K562 (cell line): Measurements from ENCODE around the gene RYR1. TPM values are rescaled to one million over a fixed set of nuclear protein-coding genes. Genes with fewer than 3 reads are reported as not detected.
A peak's percentile ranks its signal among the peaks of the same experiment; 100 is the strongest.

ENCODE experiments used
- ATAC-seq: fragments of 200-7000 bp; cut with Tn5 transposase; 3 replicates; pipeline ENCODE4 v1.9.1; 2020; ENCODE audit warnings: moderate library complexity
- BruUV-seq: library from RNA; stranded (reverse); fragments of 400-500 nt; replicated peaks from 2 replicates; lab custom pipeline; 2021; lab: Mats Ljungman, UMichigan
- CTCF ChIA-PET: fragments of 300-600 bp; formaldehyde crosslinking; extraction: SDS; loops from one replicate; lab custom pipeline; 2021; ENCODE audit warnings: low intra/inter-chr PET ratio; lab: Yijun Ruan, JAX
- POLR2A ChIA-PET: fragments of 300-600, 350-650 bp; sonication (Branson Sonifier 250); formaldehyde crosslinking; extraction: SDS; loops from one replicate; lab custom pipeline; 2021; ENCODE audit warnings: antibody characterized with exemption, inconsistent platforms; lab: Yijun Ruan, JAX
- DNase-seq, 4 experiments: peaks; one replicate each; pipeline versions ENCODE4 v3.0.0 to v3.0.0-alpha.2; 2011 to 2018; ENCODE audit warnings: low spot score in 3 of 4, mixed read lengths in 3 of 4; ENCODE audit errors: extremely low read depth in 1 of 4
- FAIRE-seq: peaks from 2 replicates; lab custom pipeline; 2011; peaks lifted over from hg19 to GRCh38; lab: Jason Lieb, UNC
- H2AFZ ChIP-seq: 2 replicates; pipeline ENCODE4 v1.6.0; 2011; ENCODE audit warnings: low read depth, low read length, control low read depth, inconsistent platforms
- H3K27ac ChIP-seq: fragments of 200-600 bp; 3 replicates; pipeline ENCODE4 v1.8.0; 2011; ENCODE audit warnings: low read depth, mild to moderate bottlenecking, control low read depth, inconsistent platforms, low read length, moderate library complexity, mixed read lengths; ENCODE audit errors: extremely low read depth
- H3K27me3 ChIP-seq, 2 experiments: fragments of 300-600 bp in 1 of 2; 2 replicates in 1 of 2; 3 replicates in 1 of 2; pipeline versions ENCODE4 v1.6.0 to v1.8.0; 2011; ENCODE audit warnings: inconsistent platforms in 2 of 2, low read length in 2 of 2, mild to moderate bottlenecking in 1 of 2, mixed read lengths in 1 of 2, moderate library complexity in 1 of 2; ENCODE audit not compliant: control insufficient read depth in 2 of 2, insufficient read depth in 2 of 2
- H3K36me3 ChIP-seq: fragments of 300-600 bp; 3 replicates; pipeline ENCODE4 v1.8.0; 2011; ENCODE audit warnings: mild to moderate bottlenecking, low read length, inconsistent platforms; ENCODE audit not compliant: control insufficient read depth, insufficient read depth
- H3K4me1 ChIP-seq, 2 experiments: fragments of 200-600 bp in 1 of 2; replicated peaks in 1 of 2; 2 replicates in 1 of 2; 3 replicates in 1 of 2; pipeline versions ENCODE4 v1.5.1 to v1.8.0; 2011; ENCODE audit warnings: inconsistent platforms in 2 of 2, low read length in 2 of 2, mild to moderate bottlenecking in 1 of 2, mixed read lengths in 1 of 2, moderate library complexity in 1 of 2; ENCODE audit not compliant: control insufficient read depth in 2 of 2, insufficient read depth in 2 of 2
- H3K4me2 ChIP-seq: 2 replicates; pipeline ENCODE4 v1.6.1; 2011; ENCODE audit warnings: low read length, control low read depth, inconsistent platforms, mixed read lengths; ENCODE audit not compliant: insufficient read depth
- H3K4me3 ChIP-seq: fragments of 200-600 bp; sonication (generic), shearing (Covaris generic); 2 replicates; pipeline ENCODE4 v1.5.1; 2016; ENCODE audit warnings: control low read depth, inconsistent platforms
- H3K79me2 ChIP-seq: fragments of 200-600 bp; 3 replicates; pipeline ENCODE4 v1.8.0; 2011; ENCODE audit warnings: low read length, inconsistent platforms; ENCODE audit not compliant: control insufficient read depth, insufficient read depth
- H3K9ac ChIP-seq, 2 experiments: 2 replicates each; pipeline versions ENCODE4 v1.6.0 to v1.6.1; 2011; ENCODE audit warnings: low read depth in 2 of 2, low read length in 2 of 2, control low read depth in 1 of 2, inconsistent platforms in 1 of 2, mild to moderate bottlenecking in 1 of 2, mixed read lengths in 1 of 2; ENCODE audit not compliant: insufficient read depth in 1 of 2
- H3K9me1 ChIP-seq: one replicate; pipeline ENCODE4 v1.6.0; 2011; ENCODE audit warnings: inconsistent platforms, mild to moderate bottlenecking, low read length, moderate library complexity; ENCODE audit not compliant: control insufficient read depth, insufficient read depth
- H3K9me3 ChIP-seq: replicated peaks from 2 replicates; pipeline ENCODE4 v1.5.1; 2011; ENCODE audit warnings: low read depth, low read length, inconsistent platforms; ENCODE audit not compliant: control insufficient read depth, insufficient read depth
- H4K20me1 ChIP-seq: replicated peaks from 2 replicates; pipeline ENCODE4 v1.6.1; 2011; ENCODE audit warnings: low read length, inconsistent platforms, mixed read lengths; ENCODE audit not compliant: control insufficient read depth, insufficient read depth
- ATF7 ChIP-seq: fragments of 450-650 bp; IDR thresholded peaks from 2 replicates; pipeline ENCODE4 v1.7.1; 2014; ENCODE audit warnings: mild to moderate bottlenecking, moderate library complexity
- CBFA2T2 ChIP-seq: fragments of 450-650 bp; conservative IDR thresholded peaks from 2 replicates; pipeline ENCODE4 v1.6.1; 2017; ENCODE audit warnings: mild to moderate bottlenecking
- EGR1 ChIP-seq: fragments of 450-650 bp; conservative IDR thresholded peaks from 2 replicates; pipeline ENCODE4 v1.6.1; 2017; ENCODE audit warnings: mild to moderate bottlenecking
- HOXB6 ChIP-seq: fragments of 250-450 bp; sonication (Bioruptor Pico); IDR thresholded peaks from 2 replicates; pipeline ENCODE4 v1.5.1; 2022; ENCODE audit warnings: mild to moderate bottlenecking, borderline replicate concordance
- PHB ChIP-seq: fragments of 250-450 bp; sonication (Bioruptor Pico); IDR thresholded peaks from 2 replicates; pipeline ENCODE4 v1.5.0; 2021
- RUNX1 ChIP-seq: sonication (generic); IDR thresholded peaks from 2 replicates; pipeline ENCODE4 v1.6.1; 2016; ENCODE audit warnings: antibody characterized with exemption, low read depth
- ZNF121 ChIP-seq: sonication (generic); formaldehyde crosslinking; conservative IDR thresholded peaks from 2 replicates; pipeline ENCODE4 v1.8.0; 2022; ENCODE audit warnings: missing genetic modification reagents
- ZNF316 ChIP-seq: fragments of 450-650 bp; IDR thresholded peaks from 2 replicates; pipeline ENCODE4 v1.6.1; 2016
- WGBS: fragments of 100-300 bp; shearing (Covaris generic); methylation state at CpG from one replicate; pipeline ENCODE4 v1.1.6; 2016; ENCODE audit warnings: low coverage, mixed read lengths; ENCODE audit not compliant: insufficient coverage; ENCODE audit errors: missing lambda C conversion rate; 5-methylcytosine and 5-hydroxymethylcytosine counted together
- in situ Hi-C: fragments of 300-500 bp; cut with MboI; formaldehyde crosslinking; loops from 4 replicates; pipeline ENCODE4 v1.15.0; 2018; ENCODE audit warnings: inconsistent platforms, mixed read lengths
- intact Hi-C: fragments of 100-400 bp; cut with micrococcal nuclease; formaldehyde crosslinking; loops from 2 replicates; pipeline ENCODE4 v1.14.2; 2022
- polyA plus RNA-seq, 8 experiments: library from polyadenylated mRNA; depleted of rRNA in 4 of 8; stranded (reverse) in 5 of 8; unstranded in 3 of 8; fragments of >200 nt; fragmentation: Nextera tagmentation in 2 of 8; fragmentation: Illumina TruSeq in 1 of 8; extraction: Ambion mirVana in 2 of 8; extraction: Trizol in 1 of 8; gene quantifications; 2 replicates each; pipeline versions ENCODE4 v1.2.1 to v1.2.3, GENCODE V29; 2011 to 2014; ENCODE audit warnings: inconsistent platforms in 1 of 8, missing spikeins in 1 of 8
- total RNA-seq, 7 experiments: library from RNA; depleted of rRNA in 6 of 7; stranded (reverse); fragments of >200 nt in 6 of 7; fragmentation: Illumina TruSeq in 2 of 7; extraction: Trizol in 2 of 7; gene quantifications; 2 replicates each; pipeline versions ENCODE4 v1.2.1 to v1.2.3, GENCODE V29; 2011 to 2021; ENCODE audit warnings: low replicate concordance in 1 of 7
- TF ChIP-seq, protein P1 (sequence below): fragments of 450-650 bp; IDR thresholded peaks from 2 replicates; pipeline ENCODE4 v1.6.1; 2016; ENCODE audit warnings: low read depth

The RYR1 gene
- total and polyA plus RNA-seq, 9 of the 15 experiments (the other 6 are each of a cell fraction or from before 2014, with no cell fraction given): 0.11 to 7.4 (median 3.7) TPM

DNA sequence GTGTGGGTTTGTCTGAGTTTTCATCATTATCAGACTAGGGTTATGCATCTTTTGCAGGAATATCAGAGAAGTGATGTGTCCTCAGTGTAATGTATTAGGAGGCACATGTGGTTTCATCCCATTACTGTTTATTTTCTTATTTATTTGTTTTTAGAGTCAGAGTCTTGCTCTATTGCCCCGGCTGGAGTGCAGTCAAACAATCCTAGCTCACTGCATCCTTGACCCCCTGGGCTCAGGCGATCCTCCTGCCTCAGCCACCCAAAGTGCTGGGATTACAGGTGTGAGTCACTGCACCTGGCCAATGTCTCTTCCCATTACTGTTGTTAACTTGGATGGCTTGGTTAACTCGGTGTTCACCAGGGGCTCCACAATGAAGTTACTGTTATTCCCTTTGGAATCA, 116.9 kb downstream of the RYR1 start:
- no peak overlapping the region for H3K27ac ChIP-seq
- POLR2A ChIA-PET: no interaction called here
- no peaks in the 10 kb centered on the region for H4K20me1 ChIP-seq
- H3K4me1 ChIP-seq: peaks cover 13 to 18% of the 10 kb centered on the region in 2 experiments; a peak in 4 of 5 replicates
- no TSS peak for BruUV-seq
- CTCF ChIA-PET: no interaction called here
- H3K79me2 ChIP-seq: no peaks in the 10 kb centered on the region
- 59% methylated on average over 3 of the region's 3 CpGs for WGBS
- no peaks in the 10 kb centered on the region for H3K9me1 ChIP-seq
- intact Hi-C loops: no loop called here
- FAIRE-seq (no peak), ATAC-seq (no peak), DNase-seq (no peak)
- no peak overlapping the region for H3K9ac ChIP-seq
- in situ Hi-C loops: no loop called here
- H3K9me3 ChIP-seq: no peaks in the 10 kb centered on the region
- no peaks in the 10 kb centered on the region for H3K27me3 ChIP-seq
- peak overlapping the region; percentile 0; the same call in 1 of the 2 replicates for H2AFZ ChIP-seq
- H3K4me3 ChIP-seq: no peak overlapping the region
- H3K36me3 ChIP-seq: no peaks in the 10 kb centered on the region
- H3K4me2 ChIP-seq: no peak overlapping the region
- no peak for TF ChIP-seq PHB (CRISPR knock-in tag)
- TF ChIP-seq ZNF121 (CRISPR knock-in tag): peak; percentile 67; the same call in 1 of the 2 replicates

DNA sequence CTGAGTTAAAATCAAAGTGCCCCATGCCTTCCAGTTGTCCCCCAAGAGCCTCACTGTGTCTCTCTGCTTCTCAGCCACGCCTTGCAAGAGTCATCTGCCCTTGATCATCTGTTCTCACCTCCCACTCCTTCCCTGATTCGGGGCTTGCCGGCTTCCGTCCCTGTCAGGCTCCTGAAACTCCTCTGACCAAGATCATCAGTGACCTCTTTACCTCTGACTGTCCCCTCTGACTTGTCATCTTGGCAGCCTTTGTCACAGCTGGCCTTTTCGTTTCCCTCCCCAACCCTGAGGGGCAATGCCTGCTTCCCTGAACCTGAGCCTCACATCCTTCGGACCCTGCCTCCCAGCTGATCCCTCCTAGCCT, 117.9 kb downstream of the RYR1 start:
- in situ Hi-C loops: no loop called here
- WGBS: 17% methylated on average over 6 of the region's 6 CpGs
- H3K4me2 ChIP-seq: peak overlapping the region; percentile 44
- H3K27ac ChIP-seq: no peak overlapping the region; the same call in 2 of the 3 replicates
- peak; percentile 72 for ATAC-seq
- H3K4me1 ChIP-seq: peaks cover 11 to 12% of the 10 kb centered on the region in 2 experiments; a peak in 3 of 5 replicates
- H3K79me2 ChIP-seq: no peaks in the 10 kb centered on the region
- POLR2A ChIA-PET: interaction anchor here (0.6 kb wide), 1 partner anchor 350 kb away, joined by 4 read pairs; no protein-coding TSS in a partner anchor
- peak overlapping the region in 1 of 2 experiments; percentile 73; a peak in 1 of 4 replicates for H3K9ac ChIP-seq
- DNase-seq: peak in 2 of 4 experiments; percentile 30 to 61
- H3K36me3 ChIP-seq: no peaks in the 10 kb centered on the region
- H4K20me1 ChIP-seq: no peaks in the 10 kb centered on the region
- no peak overlapping the region for H3K4me3 ChIP-seq
- no peaks in the 10 kb centered on the region for H3K9me3 ChIP-seq
- no peaks in the 10 kb centered on the region for H3K9me1 ChIP-seq
- no TSS peak for BruUV-seq
- peak; percentile 48 for FAIRE-seq
- no peak overlapping the region; the same call in 1 of the 2 replicates for H2AFZ ChIP-seq
- intact Hi-C loops: no loop called here
- H3K27me3 ChIP-seq: no peaks in the 10 kb centered on the region
- CTCF ChIA-PET: no interaction called here
- TF ChIP-seq ZNF316 (no peak), ATF7 (no peak), CBFA2T2 (peak; percentile 34), HOXB6 (CRISPR knock-in tag) (no peak), EGR1 (peak; percentile 84), RUNX1 (no peak)
- TF ChIP-seq, protein P1, sequence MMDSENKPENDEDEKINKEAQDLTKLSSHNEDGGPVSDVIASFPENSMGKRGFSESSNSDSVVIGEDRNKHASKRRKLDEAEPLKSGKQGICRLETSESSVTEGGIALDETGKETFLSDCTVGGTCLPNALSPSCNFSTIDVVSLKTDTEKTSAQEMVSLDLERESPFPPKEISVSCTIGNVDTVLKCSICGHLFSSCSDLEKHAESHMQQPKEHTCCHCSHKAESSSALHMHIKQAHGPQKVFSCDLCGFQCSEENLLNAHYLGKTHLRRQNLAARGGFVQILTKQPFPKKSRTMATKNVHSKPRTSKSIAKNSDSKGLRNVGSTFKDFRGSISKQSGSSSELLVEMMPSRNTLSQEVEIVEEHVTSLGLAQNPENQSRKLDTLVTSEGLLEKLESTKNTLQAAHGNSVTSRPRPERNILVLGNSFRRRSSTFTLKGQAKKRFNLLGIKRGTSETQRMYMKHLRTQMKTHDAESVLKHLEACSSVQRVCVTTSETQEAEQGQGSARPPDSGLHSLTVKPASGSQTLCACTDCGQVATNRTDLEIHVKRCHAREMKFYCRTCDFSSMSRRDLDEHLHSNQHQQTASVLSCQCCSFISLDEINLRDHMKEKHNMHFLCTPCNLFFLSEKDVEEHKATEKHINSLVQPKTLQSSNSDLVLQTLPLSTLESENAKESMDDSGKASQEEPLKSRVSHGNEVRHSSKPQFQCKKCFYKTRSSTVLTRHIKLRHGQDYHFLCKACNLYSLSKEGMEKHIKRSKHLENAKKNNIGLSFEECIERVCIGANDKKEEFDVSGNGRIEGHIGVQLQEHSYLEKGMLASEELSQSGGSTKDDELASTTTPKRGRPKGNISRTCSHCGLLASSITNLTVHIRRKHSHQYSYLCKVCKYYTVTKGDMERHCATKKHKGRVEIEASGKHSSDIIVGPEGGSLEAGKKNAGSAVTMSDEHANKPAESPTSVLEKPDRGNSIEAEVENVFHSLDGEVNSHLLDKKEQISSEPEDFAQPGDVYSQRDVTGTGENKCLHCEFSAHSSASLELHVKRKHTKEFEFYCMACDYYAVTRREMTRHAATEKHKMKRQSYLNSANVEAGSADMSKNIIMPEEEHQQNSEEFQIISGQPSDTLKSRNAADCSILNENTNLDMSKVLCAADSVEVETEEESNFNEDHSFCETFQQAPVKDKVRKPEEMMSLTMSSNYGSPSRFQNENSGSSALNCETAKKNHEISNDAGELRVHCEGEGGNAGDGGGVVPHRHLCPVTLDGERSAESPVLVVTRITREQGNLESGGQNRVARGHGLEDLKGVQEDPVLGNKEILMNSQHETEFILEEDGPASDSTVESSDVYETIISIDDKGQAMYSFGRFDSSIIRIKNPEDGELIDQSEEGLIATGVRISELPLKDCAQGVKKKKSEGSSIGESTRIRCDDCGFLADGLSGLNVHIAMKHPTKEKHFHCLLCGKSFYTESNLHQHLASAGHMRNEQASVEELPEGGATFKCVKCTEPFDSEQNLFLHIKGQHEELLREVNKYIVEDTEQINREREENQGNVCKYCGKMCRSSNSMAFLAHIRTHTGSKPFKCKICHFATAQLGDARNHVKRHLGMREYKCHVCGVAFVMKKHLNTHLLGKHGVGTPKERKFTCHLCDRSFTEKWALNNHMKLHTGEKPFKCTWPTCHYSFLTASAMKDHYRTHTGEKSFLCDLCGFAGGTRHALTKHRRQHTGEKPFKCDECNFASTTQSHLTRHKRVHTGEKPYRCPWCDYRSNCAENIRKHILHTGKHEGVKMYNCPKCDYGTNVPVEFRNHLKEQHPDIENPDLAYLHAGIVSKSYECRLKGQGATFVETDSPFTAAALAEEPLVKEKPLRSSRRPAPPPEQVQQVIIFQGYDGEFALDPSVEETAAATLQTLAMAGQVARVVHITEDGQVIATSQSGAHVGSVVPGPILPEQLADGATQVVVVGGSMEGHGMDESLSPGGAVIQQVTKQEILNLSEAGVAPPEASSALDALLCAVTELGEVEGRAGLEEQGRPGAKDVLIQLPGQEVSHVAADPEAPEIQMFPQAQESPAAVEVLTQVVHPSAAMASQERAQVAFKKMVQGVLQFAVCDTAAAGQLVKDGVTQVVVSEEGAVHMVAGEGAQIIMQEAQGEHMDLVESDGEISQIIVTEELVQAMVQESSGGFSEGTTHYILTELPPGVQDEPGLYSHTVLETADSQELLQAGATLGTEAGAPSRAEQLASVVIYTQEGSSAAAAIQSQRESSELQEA: peak; percentile 88
